ENCODE measurements around the gene GPR180. TPM values are rescaled to one million over a fixed set of nuclear protein-coding genes. Genes with fewer than 3 reads are reported as not detected.
A peak's percentile ranks its signal among the peaks of the same experiment; 100 is the strongest.
"Not testable (repeated sequence)": the region's sequence is repeated elsewhere in the genome, so short reads cannot be mapped to it uniquely, and the experiment has no call there.

Gene GPR180
- total RNA-seq, 1 experiment from 2014 or later: 7.3 TPM

DNA sequence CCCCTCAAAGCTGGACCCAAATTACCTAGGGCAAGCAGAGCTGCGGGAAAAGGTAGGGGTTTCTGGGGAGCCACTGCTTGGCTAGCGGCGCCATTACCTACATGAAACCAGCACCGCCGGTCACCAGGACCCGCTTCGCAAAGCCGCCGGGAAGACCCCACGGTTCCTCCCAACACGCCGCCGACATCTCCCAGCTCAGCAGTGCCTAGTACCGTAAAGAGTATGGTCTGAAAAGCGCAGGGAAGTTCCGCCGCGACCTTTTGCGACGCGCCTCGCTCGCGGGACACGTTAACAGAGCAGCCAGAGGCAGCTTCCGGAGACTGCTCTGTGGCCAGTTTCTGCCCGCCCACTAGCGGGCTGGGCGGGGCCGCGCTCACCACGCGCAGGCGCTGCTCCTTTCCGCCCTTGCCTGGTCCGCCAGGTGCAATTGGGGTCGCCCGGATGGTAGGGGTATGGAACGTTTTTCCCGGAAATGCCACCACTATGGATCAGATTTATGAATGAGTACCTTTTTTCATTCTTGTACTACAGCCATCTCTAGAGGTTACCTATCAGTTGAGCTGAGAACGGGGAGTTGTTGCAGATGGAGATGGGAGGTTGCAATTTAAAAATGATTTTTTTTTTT, 5.6 kb upstream of the GPR180 start, which contains the start of gene TGDS:
Gene TGDS, minus strand, starts transcription at position 203 of the 625 bp plus-strand sequence. Its CDS starts 16 bp downstream, at position 187.
- peak; percentile 77 for DNase-seq (ENCODE audit: extremely low read depth, low read depth)

- DNase-seq (ENCODE audit: extremely low read depth, low read depth): no peak
These were observed 5.1 kb upstream of the GPR180 start for GRCh38 chr13:94596575-94596971.

GRCh38 chr13:94598281-94598680, 3.4 kb upstream of the GPR180 start:
- no peak for DNase-seq (ENCODE audit: extremely low read depth, low read depth)

GRCh38 chr13:94599877-94600276, 1.8 kb upstream of the GPR180 start:
- no peak for DNase-seq (ENCODE audit: extremely low read depth, low read depth)

- no peak for DNase-seq (ENCODE audit: extremely low read depth, low read depth)
These were observed 810 bp downstream of the GPR180 start for GRCh38 chr13:94602467-94602866.

GRCh38 chr13:94607056-94607455, 5.4 kb downstream of the GPR180 start:
- DNase-seq (ENCODE audit: extremely low read depth, low read depth): no peak

DNA sequence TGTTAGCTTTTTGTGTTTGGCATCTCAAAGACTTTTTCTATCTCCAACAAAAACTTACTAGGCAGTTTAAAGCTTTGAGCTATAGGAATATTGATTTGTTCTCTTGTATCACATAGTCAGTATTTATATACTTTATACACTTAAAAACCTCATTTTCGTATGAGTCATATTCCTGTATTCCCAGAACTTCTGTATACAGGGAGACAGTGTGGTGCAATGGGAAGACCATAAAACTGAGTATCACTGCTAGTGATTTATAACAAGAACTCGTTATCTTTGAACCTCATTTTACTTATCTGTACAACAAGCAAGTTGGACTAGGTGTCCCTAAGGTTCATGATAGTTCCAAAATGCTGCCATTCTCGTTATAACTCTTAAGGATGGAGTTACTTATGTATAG, 6.3 kb downstream of the GPR180 start:
- DNase-seq (ENCODE audit: extremely low read depth, low read depth): no peak

GRCh38 chr13:94608586-94608985, 6.9 kb downstream of the GPR180 start:
- DNase-seq (ENCODE audit: extremely low read depth, low read depth): no peak

DNA sequence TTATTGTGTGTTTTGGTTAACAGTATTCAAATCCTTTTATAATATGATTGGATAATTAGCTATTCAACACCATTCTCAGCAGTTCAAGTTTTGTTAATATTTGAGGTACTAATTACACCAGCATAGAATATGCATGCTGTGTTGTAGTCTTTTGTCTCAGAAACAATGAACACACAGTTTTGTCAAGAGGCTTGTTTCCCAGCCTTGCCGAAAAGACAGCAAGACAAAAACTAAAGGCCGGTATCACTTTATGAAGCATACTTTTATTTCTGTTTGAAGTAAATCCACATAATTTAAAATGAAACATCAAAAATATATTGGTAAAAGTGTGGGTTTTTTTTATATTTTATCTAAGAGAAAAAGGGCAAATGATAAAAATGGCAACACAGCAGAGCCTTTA, 7.5 kb downstream of the GPR180 start:
- DNase-seq (ENCODE audit: extremely low read depth, low read depth): no peak

- DNase-seq (ENCODE audit: extremely low read depth, low read depth): no peak
These were observed 8.8 kb downstream of the GPR180 start for GRCh38 chr13:94610475-94610874.

DNA sequence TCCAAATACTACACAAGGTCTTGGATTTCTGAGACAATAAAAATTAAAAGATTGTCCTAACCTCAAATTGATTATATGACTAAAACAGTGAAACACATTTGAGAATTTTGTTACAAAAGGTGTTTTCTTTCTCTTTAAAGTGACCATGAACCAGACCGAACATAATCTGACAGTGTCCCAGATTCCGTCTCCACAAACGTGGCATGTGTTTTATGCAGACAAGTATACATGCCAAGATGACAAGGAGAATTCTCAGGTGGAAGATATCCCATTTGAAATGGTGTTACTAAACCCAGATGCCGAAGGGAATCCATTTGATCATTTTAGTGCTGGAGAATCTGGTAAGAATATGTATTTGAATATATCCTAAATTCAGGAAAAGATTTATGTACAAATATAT, 10.4 kb downstream of the GPR180 start:
- DNase-seq (ENCODE audit: extremely low read depth, low read depth): no peak

GRCh38 chr13:94613051-94613450, 11.4 kb downstream of the GPR180 start:
- DNase-seq (ENCODE audit: extremely low read depth, low read depth): no peak

DNA sequence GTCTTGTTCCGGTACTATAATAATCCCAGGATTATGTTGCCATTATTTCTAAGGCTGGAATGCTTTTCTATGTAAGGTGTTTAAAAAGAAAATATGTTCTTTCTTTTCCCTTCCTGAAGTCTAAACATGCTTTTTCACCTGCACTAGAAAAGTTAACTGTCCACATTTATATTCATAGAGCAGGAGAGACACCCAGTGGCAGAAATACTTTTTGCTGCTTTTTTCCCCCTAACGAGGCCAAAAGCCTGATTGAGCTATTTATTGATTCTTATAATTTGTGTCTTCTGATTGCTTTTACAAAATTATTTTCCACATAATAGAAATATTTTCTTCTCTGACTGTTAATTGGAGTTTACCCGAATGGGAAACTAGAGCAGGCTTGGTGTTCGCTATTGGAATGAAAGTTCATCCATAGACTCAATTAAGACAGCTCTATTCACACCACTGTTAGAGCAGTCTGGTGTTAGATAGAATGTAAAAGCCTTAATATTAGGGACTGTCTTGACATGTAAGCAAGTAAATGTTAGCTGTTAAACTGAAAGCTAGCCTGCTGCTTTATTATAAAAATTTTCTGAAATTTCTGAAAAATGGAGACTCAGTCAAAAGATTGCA, 15.8 kb downstream of the GPR180 start:
- peak; percentile 34 for DNase-seq (ENCODE audit: extremely low read depth, low read depth)

- no peak for DNase-seq (ENCODE audit: extremely low read depth, low read depth)
These were observed 18.7 kb downstream of the GPR180 start for GRCh38 chr13:94620286-94620896.

DNA sequence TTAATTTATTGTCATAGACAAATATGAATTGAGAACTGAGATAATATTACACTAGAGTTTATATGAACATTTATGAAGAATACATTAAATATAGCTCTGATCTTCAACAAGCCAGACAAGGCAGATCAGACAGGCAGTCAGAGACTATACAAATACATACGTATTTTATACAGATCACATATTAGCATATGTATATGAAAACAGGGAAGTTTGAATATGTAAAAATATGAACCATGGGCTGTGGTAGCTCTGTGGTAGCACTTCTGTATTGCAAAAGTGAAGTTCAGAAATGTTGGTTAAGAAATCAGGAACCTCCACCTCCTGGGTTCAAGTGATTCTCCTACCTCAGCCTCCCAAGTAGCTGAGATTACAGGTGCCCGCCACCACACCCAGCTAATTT, 20.7 kb downstream of the GPR180 start:
- no peak for DNase-seq (ENCODE audit: extremely low read depth, low read depth)

GRCh38 chr13:94623316-94623715, 21.7 kb downstream of the GPR180 start:
- DNase-seq (ENCODE audit: extremely low read depth, low read depth): no peak

DNA sequence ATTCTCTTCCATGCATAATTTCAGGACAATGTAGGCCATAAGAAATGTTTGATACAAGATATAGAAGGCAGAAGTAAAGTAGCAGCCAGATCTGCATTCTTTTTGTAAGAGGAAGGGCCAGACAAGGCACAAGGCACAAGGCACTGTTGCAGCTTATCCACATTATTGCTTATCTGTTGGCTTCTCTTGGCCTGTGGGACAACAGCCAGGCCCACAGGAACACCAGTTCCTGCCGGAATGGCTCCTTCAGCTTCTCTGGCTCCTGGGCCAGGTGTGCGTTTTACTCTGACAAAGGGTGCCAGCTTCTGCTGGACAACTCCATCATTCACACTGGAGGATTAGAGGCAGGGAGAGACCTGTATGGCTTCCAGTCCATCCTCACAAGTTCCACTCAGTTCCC, 29.2 kb downstream of the GPR180 start:
- no peak for DNase-seq (ENCODE audit: extremely low read depth, low read depth)

- DNase-seq (ENCODE audit: extremely low read depth, low read depth): no peak
These were observed 30.7 kb downstream of the GPR180 start for GRCh38 chr13:94632226-94632980.

- not testable (repeated sequence) for DNase-seq (ENCODE audit: extremely low read depth, low read depth)
These were observed 34.4 kb downstream of the GPR180 start for GRCh38 chr13:94636096-94636495.

GRCh38 chr13:94636942-94637578, 35.4 kb downstream of the GPR180 start:
- no peak for DNase-seq (ENCODE audit: extremely low read depth, low read depth)

DNA sequence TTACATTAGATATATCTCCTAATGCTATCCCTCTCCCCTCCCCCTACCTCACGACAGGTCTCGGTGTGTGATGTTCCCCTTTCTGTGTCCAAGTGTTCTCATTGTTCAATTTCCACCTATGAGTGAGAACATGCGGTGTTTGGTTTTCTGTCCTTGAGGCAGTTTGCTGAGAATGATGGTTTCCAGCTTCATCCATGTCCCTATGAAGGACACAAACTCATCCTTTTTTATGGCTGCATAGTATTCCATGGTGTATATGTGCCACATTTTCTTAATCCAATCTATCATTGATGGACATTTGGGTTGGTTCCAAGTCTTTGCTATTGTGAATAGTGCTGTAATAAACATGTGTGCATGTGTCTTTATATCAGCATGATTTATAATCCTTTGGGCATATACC, 36.0 kb downstream of the GPR180 start:
- not testable (repeated sequence) for DNase-seq (ENCODE audit: extremely low read depth, low read depth)

Measured in NCI-H460 (cell line).